ENCODE data around the gene PRRX2.

DNA sequence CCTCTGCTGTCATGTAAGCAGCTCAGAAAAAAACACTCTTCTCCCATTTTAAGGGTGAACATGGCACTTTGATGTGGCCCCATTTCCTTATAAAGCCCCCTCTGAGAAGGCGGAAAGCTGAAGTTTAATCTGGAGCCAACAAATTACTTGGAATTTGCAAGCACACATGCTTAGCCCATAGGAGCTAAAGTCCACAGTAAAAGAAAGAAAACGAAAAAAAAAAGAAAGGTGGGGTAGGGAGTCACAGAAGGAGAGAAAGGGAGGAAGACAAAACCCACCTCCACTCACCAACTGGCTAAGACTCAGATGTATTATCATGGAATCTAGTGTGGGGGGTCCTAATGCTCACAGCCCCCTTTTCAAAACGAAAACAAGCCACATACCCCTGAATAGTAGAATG lies 30.4 kb downstream of the PRRX2 start:
- no peak for TF ChIP-seq CTCF (conservative IDR thresholded peaks at IDR 0.05)
- no peak for TF ChIP-seq ZFX (IDR thresholded peaks at IDR 0.05)
